Endodermal cell (in vitro differentiated cells): ENCODE measurements around the gene ANAPC13. TPM values are rescaled to one million over a fixed set of nuclear protein-coding genes. Genes with fewer than 3 reads are reported as not detected.

Experiments
- DNase-seq: peaks from one replicate; pipeline ENCODE4 v3.0.0-alpha.2; 2017
- H3K27ac ChIP-seq: 2 replicates; pipeline ENCODE4 v1.5.1; 2013; ENCODE audit warnings: mild to moderate bottlenecking, low read depth, low read length, moderate library complexity
- H3K27me3 ChIP-seq: 2 replicates; pipeline ENCODE4 v1.6.1; 2013; ENCODE audit warnings: mild to moderate bottlenecking, low read length, moderate library complexity; ENCODE audit not compliant: insufficient read depth, control insufficient read depth, poor library complexity, severe bottlenecking
- H3K36me3 ChIP-seq: 2 replicates; pipeline ENCODE4 v1.7.0; 2013; ENCODE audit warnings: mild to moderate bottlenecking, low read length, moderate library complexity; ENCODE audit not compliant: control insufficient read depth, insufficient read depth
- H3K4me1 ChIP-seq: one replicate; pipeline ENCODE4 v1.7.0; 2013; ENCODE audit warnings: low read length; ENCODE audit not compliant: control insufficient read depth, insufficient read depth
- H3K4me3 ChIP-seq: 2 replicates; pipeline ENCODE4 v1.5.1; 2013; ENCODE audit warnings: mild to moderate bottlenecking, low read length, moderate library complexity
- H3K9ac ChIP-seq: 2 replicates; pipeline ENCODE4 v1.6.1; 2013; ENCODE audit warnings: mild to moderate bottlenecking, low read length, moderate library complexity; ENCODE audit not compliant: poor library complexity, severe bottlenecking; ENCODE audit errors: extremely low read depth
- H3K9me3 ChIP-seq: 2 replicates; pipeline ENCODE4 v1.6.1; 2013; ENCODE audit warnings: mild to moderate bottlenecking, low read length, moderate library complexity; ENCODE audit not compliant: control insufficient read depth
- H3K27ac Mint-ChIP-seq: 2 replicates; pipeline ENCODE4 v1.8.0; 2020; ENCODE audit warnings: mixed read lengths
- H3K27me3 Mint-ChIP-seq: 2 replicates; pipeline ENCODE4 v1.8.0; 2021; ENCODE audit warnings: mild to moderate bottlenecking, mixed read lengths; ENCODE audit not compliant: insufficient read depth
- H3K36me3 Mint-ChIP-seq: 2 replicates; pipeline ENCODE4 v1.8.0; 2020; ENCODE audit warnings: low read depth, mixed read lengths
- H3K4me1 Mint-ChIP-seq: 2 replicates; pipeline ENCODE4 v1.8.0; 2020; ENCODE audit warnings: mixed read lengths
- H3K4me3 Mint-ChIP-seq: 2 replicates; pipeline ENCODE4 v1.8.0; 2020; ENCODE audit warnings: mild to moderate bottlenecking, moderate library complexity, mixed read lengths
- H3K9me3 Mint-ChIP-seq: 2 replicates; pipeline ENCODE4 v1.8.0; 2020; ENCODE audit warnings: mild to moderate bottlenecking, mixed read lengths
- CTCF ChIP-seq: fragments of 200-600 bp; sonication (generic); conservative IDR thresholded peaks from 2 replicates; pipeline ENCODE4 v1.5.0; 2021; ENCODE audit warnings: antibody characterized with exemption, mild to moderate bottlenecking
- WGBS, 2 experiments: methylation state at CpG; one replicate each; pipeline versions ENCODE4 v1.1.5 to v1.1.7; 2013; ENCODE audit warnings: missing lambda C conversion rate in 2 of 2, mixed read lengths in 1 of 2; ENCODE audit not compliant: insufficient coverage in 1 of 2, insufficient read length in 1 of 2; 5-methylcytosine and 5-hydroxymethylcytosine counted together
- total RNA-seq, 2 donors: library from RNA; stranded (reverse); fragmentation: NEBNext Ultra II Directional in 1 of 2; extraction: Animal tissue kit (Norgen Biotek cat#: 25700) in 1 of 2; gene quantifications; 2 replicates in 1 of 2; 3 replicates in 1 of 2; pipeline ENCODE4 v1.2.1, GENCODE V29; 2021

The ANAPC13 gene
- total RNA-seq, 2 donors from 2014 or later, result 28.6 to 29.3 TPM

- H3K9me3 Mint-ChIP-seq, result no peaks in the 10 kb centered on the region
- Histone ChIP-seq H3K9me3 (no peaks in the 10 kb centered on the region), H3K9ac (no peak overlapping the region), H3K36me3 (peaks cover 49% of the 10 kb centered on the region), H3K4me3 (no peak overlapping the region), H3K4me1 (peaks cover 11% of the 10 kb centered on the region), H3K27ac (no peak overlapping the region), H3K27me3 (no peaks in the 10 kb centered on the region)
- H3K27ac Mint-ChIP-seq, result no peak overlapping the region
- no peak for DNase-seq
- H3K4me1 Mint-ChIP-seq, result peaks cover 19% of the 10 kb centered on the region
- 93 to 95% methylated on average over 6 to 7 of the region's 7 CpGs for WGBS, 2 experiments
- H3K4me3 Mint-ChIP-seq, result no peak overlapping the region
- no peaks in the 10 kb centered on the region for H3K27me3 Mint-ChIP-seq
- peaks cover 26% of the 10 kb centered on the region for H3K36me3 Mint-ChIP-seq
- no peak for TF ChIP-seq CTCF
These were observed 2.4 kb downstream of the ANAPC13 start for GRCh38 chr3:134483195-134483900.

DNA sequence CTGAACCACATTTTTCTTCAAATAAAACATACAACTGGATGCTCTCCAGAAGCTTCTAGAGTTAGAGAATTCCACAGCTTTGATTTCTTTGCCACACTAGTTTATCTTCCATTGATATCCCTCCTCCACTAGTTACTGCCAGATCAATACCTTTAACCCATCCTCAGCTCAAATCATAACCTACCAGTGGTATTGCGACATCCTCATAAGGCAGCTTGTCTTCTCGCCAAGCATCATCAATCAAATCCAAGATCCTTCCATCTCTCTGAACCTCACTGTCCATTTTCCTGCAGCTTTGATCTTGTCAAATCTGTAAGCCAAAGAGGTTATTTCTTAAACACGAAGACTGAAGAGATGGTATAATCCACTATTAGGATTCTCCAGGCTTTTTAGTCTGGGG lies 3.2 kb downstream of the ANAPC13 start:
- Histone ChIP-seq H3K9ac (no peak overlapping the region), H3K9me3 (no peaks in the 10 kb centered on the region), H3K27me3 (no peaks in the 10 kb centered on the region), H3K36me3 (peaks cover 53% of the 10 kb centered on the region), H3K4me3 (no peak overlapping the region), H3K4me1 (peaks cover 18% of the 10 kb centered on the region), H3K27ac (no peak overlapping the region)
- TF ChIP-seq CTCF, result no peak
- Mint-ChIP-seq H3K27me3 (no peaks in the 10 kb centered on the region), H3K36me3 (peaks cover 32% of the 10 kb centered on the region), H3K9me3 (no peaks in the 10 kb centered on the region), H3K27ac (no peak overlapping the region), H3K4me3 (no peak overlapping the region), H3K4me1 (peaks cover 24% of the 10 kb centered on the region)
- WGBS, 2 experiments, result 91 to 92% methylated on average over 3 of the region's 3 CpGs
- DNase-seq, result no peak

DNA sequence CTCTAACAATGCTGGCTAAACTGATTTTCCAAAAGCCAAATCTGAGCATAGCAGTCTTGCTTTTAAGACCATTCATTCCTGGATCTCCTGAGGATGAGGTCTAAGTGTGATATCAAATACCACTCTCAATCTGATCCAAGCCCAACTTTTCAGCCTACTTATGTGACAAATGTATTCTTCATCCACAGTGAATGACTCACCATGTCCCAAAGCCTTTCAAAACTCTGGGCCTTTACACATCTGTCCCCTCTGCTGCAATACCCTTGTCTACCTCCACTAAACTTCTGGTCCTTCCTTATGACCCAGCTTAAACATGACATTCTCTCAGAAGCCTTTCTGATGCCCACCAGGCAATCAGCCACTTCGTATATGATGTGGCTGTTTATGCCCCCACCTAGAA lies 4.6 kb downstream of the ANAPC13 start:
- H3K27me3 Mint-ChIP-seq, result no peaks in the 10 kb centered on the region
- H3K9me3 ChIP-seq, result no peaks in the 10 kb centered on the region
- no peak for TF ChIP-seq CTCF
- WGBS, 2 experiments, result 94 to 100% methylated on average over 1 of the region's 1 CpG
- no peak overlapping the region for H3K4me3 Mint-ChIP-seq
- no peak overlapping the region for H3K27ac ChIP-seq
- H3K27me3 ChIP-seq, result no peaks in the 10 kb centered on the region
- no peak overlapping the region for H3K9ac ChIP-seq
- H3K4me1 Mint-ChIP-seq, result peaks cover 17% of the 10 kb centered on the region
- H3K4me3 ChIP-seq, result no peak overlapping the region
- H3K9me3 Mint-ChIP-seq, result no peaks in the 10 kb centered on the region
- peaks cover 62% of the 10 kb centered on the region for H3K36me3 ChIP-seq
- peaks cover 25% of the 10 kb centered on the region for H3K4me1 ChIP-seq
- H3K36me3 Mint-ChIP-seq, result peaks cover 43% of the 10 kb centered on the region
- DNase-seq, result no peak
- H3K27ac Mint-ChIP-seq, result no peak overlapping the region
